IMR-90 (cell line): Measurements from ENCODE around the gene TRAPPC14.

Source experiments
- CHD1 ChIP-seq: IDR thresholded peaks from 2 replicates; pipeline ENCODE4 v1.6.1; 2012; ENCODE audit warnings: low read depth, low read length, improper control_type of control experiment
- SMC3 ChIP-seq: fragments of 150-350 bp; IDR thresholded peaks from 2 replicates; pipeline ENCODE4 v1.6.1; 2016; ENCODE audit warnings: low read depth, mild to moderate bottlenecking, antibody characterized with exemption, low read length, moderate library complexity
- TF ChIP-seq, protein P1 (sequence below): conservative IDR thresholded peaks from 2 replicates; pipeline ENCODE4 v1.5.1; 2012; ENCODE audit warnings: mild to moderate bottlenecking, low read depth, low read length, improper control_type of control experiment
- TF ChIP-seq, protein P2 (sequence below): fragments of 150-350 bp; IDR thresholded peaks from 2 replicates; pipeline ENCODE4 v1.6.1; 2017; ENCODE audit warnings: mild to moderate bottlenecking, antibody characterized with exemption, low read length, low read depth

DNA sequence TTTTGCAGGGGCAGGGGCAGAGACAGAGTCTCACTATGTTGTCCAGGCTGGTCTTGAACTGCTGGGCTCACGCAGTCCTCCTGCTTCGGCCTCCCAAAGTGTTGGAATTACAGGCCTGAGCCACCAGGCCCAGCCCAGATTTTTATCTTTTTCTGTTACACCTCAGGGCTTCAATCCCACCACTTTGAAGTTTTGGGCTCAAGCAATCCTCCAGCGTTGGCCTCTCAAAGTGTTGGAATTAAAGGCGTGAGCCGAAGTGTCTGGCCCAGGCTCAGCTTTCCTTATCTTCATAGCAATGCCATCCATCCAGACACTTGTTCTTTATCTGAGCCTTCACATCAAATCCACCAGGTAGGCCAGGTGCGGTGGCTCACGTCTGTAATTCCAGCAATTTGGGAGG lies 43.5 kb downstream of the TRAPPC14 start:
- TF ChIP-seq, protein P1, sequence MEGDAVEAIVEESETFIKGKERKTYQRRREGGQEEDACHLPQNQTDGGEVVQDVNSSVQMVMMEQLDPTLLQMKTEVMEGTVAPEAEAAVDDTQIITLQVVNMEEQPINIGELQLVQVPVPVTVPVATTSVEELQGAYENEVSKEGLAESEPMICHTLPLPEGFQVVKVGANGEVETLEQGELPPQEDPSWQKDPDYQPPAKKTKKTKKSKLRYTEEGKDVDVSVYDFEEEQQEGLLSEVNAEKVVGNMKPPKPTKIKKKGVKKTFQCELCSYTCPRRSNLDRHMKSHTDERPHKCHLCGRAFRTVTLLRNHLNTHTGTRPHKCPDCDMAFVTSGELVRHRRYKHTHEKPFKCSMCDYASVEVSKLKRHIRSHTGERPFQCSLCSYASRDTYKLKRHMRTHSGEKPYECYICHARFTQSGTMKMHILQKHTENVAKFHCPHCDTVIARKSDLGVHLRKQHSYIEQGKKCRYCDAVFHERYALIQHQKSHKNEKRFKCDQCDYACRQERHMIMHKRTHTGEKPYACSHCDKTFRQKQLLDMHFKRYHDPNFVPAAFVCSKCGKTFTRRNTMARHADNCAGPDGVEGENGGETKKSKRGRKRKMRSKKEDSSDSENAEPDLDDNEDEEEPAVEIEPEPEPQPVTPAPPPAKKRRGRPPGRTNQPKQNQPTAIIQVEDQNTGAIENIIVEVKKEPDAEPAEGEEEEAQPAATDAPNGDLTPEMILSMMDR = no peak
- TF ChIP-seq SMC3 (no peak), CHD1 (no peak)
- TF ChIP-seq, protein P2, sequence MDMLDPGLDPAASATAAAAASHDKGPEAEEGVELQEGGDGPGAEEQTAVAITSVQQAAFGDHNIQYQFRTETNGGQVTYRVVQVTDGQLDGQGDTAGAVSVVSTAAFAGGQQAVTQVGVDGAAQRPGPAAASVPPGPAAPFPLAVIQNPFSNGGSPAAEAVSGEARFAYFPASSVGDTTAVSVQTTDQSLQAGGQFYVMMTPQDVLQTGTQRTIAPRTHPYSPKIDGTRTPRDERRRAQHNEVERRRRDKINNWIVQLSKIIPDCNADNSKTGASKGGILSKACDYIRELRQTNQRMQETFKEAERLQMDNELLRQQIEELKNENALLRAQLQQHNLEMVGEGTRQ = no peak
